ENCODE data around the gene FRMD3. TPM values are rescaled to one million over a fixed set of nuclear protein-coding genes. Genes with fewer than 3 reads are reported as not detected.

FRMD3 gene
- total RNA-seq, 1 experiment from 2014 or later, result 0.55 TPM

GRCh38 chr9:83491413-83491812, 46.8 kb downstream of the FRMD3 start:
- Histone ChIP-seq H3K4me2 (ENCODE audit: insufficient read depth, insufficient read length, low read length) (no peak overlapping the region), H2BK120ac (ENCODE audit: low read depth, low read length, poor library complexity, severe bottlenecking) (no peak overlapping the region), H4K5ac (ENCODE audit: insufficient read length, low read depth, low read length) (no peak overlapping the region), H3K27ac (ENCODE audit: insufficient read length, low read depth, low read length) (no peak overlapping the region), H3K79me1 (ENCODE audit: insufficient read depth, low read depth, low read length, poor library complexity, severe bottlenecking) (no peaks in the 10 kb centered on the region), H3K4ac (ENCODE audit: low read depth, low read length) (no peak overlapping the region), H3K14ac (ENCODE audit: insufficient read depth, low read length) (no peak overlapping the region), H3K79me2 (ENCODE audit: insufficient read depth, low read length) (no peaks in the 10 kb centered on the region), H3K9ac (ENCODE audit: extremely low read depth, insufficient read length, low read length) (no peak overlapping the region), H2BK15ac (ENCODE audit: low read depth, low read length) (no peak overlapping the region), H2BK20ac (ENCODE audit: low read depth, low read length, poor library complexity, severe bottlenecking) (no peak overlapping the region), H3K18ac (ENCODE audit: insufficient read length, low read depth, low read length) (no peak overlapping the region), H3K23ac (ENCODE audit: insufficient read length, low read depth, low read length) (no peak overlapping the region), H3K27me3 (ENCODE audit: insufficient read depth, low read length) (no peaks in the 10 kb centered on the region), H3K4me1 (ENCODE audit: insufficient read depth, low read length) (no peaks in the 10 kb centered on the region), H3K9me3 (ENCODE audit: control insufficient read depth, low read depth, low read length) (no peaks in the 10 kb centered on the region), H3T11ph (ENCODE audit: low read length) (no peak overlapping the region), H2BK12ac (ENCODE audit: insufficient read length, low read depth, low read length) (no peak overlapping the region), H3K56ac (ENCODE audit: insufficient read length, low read depth, low read length) (no peak overlapping the region), H4K91ac (ENCODE audit: insufficient read length, low read depth, low read length) (no peak overlapping the region), H2AFZ (ENCODE audit: low read length) (no peak overlapping the region), H4K20me1 (ENCODE audit: control insufficient read depth, insufficient read depth, insufficient read length) (no peaks in the 10 kb centered on the region), H2BK5ac (ENCODE audit: insufficient read length, low read length) (no peak overlapping the region), H4K8ac (replicated peaks; ENCODE audit: insufficient read length, low read depth, low read length) (no peak overlapping the region), H2AK5ac (ENCODE audit: insufficient read length, low read length) (no peak overlapping the region), H3K23me2 (ENCODE audit: insufficient read length, low read depth, low read length, poor library complexity, severe bottlenecking) (no peaks in the 10 kb centered on the region)
- H3K4me3 Mint-ChIP-seq, result no peak overlapping the region
- H3K9me3 Mint-ChIP-seq, result no peaks in the 10 kb centered on the region; a peak in 1 of 5 replicates
- TF ChIP-seq CTCF (conservative IDR thresholded peaks at IDR 0.05), result no peak
- H3K27me3 Mint-ChIP-seq (ENCODE audit: low read depth), result no peaks in the 10 kb centered on the region
- H3K4me1 Mint-ChIP-seq, result no peaks in the 10 kb centered on the region
- no peak for DNase-seq
- no peaks in the 10 kb centered on the region for H3K36me3 Mint-ChIP-seq (ENCODE audit: insufficient read depth in 1 of 3, low read depth in 3 of 3)
- H3K27ac Mint-ChIP-seq, result no peak overlapping the region
- no CpG with 5 or more reads among the region's 3 CpGs for WGBS (ENCODE audit: extremely low coverage, insufficient read length, low lambda C conversion rate)

All from H9 (cell line).